Prostate gland (tissue), 2 donors: ENCODE data around the gene CARS1.

Experiments
- CTCF ChIP-seq, 4 experiments: fragments of 200-600 bp in 2 of 4; fragments of 450-650 bp in 2 of 4; sonication (generic) in 2 of 4; IDR thresholded peaks; 1 replicate in 3 of 4; 2 replicates in 1 of 4; pipeline ENCODE4 v1.5.1; 2016 to 2019; ENCODE audit warnings: antibody characterized with exemption in 4 of 4, mild to moderate bottlenecking in 2 of 4, moderate library complexity in 2 of 4
- POLR2A ChIP-seq: fragments of 450-650 bp; IDR thresholded peaks from one replicate; pipeline ENCODE4 v1.6.1; 2016; ENCODE audit warnings: antibody characterized with exemption, mild to moderate bottlenecking
- POLR2AphosphoS5 ChIP-seq: sonication (generic); formaldehyde crosslinking; IDR thresholded peaks from one replicate; pipeline ENCODE4 v1.6.1; 2017; ENCODE audit warnings: antibody characterized with exemption

GRCh38 chr11:2983908-2984307, 73.3 kb downstream of the CARS1 start:
- no peak for TF ChIP-seq CTCF (IDR thresholded peaks at IDR 0.05)
- TF ChIP-seq POLR2AphosphoS5, result no peak
- TF ChIP-seq POLR2A, result no peak
